Measurements from ENCODE around the gene ZG16B.

- no peak for TF ChIP-seq FOXK2 (IDR thresholded peaks at IDR 0.05)
- no peak for TF ChIP-seq ELF4 (IDR thresholded peaks at IDR 0.05)
- no peak for TF ChIP-seq NFRKB (IDR thresholded peaks at IDR 0.05)
- TF ChIP-seq SP1 (IDR thresholded peaks at IDR 0.05): no peak
- no peak for TF ChIP-seq PKNOX1 (IDR thresholded peaks at IDR 0.05)
- no peak for TF ChIP-seq LEF1 (IDR thresholded peaks at IDR 0.05; ENCODE audit: borderline replicate concordance)
- TF ChIP-seq SUZ12 (IDR thresholded peaks at IDR 0.05): no peak
- no peak for TF ChIP-seq FOXM1 (IDR thresholded peaks at IDR 0.05; ENCODE audit: borderline replicate concordance)
- TF ChIP-seq ARNT (IDR thresholded peaks at IDR 0.05): no peak
These were observed 23.8 kb upstream of the ZG16B start for GRCh38 chr16:2806286-2806685.

Data from HEK293T (cell line).